ENCODE data around the gene AUTS2.

Gene AUTS2

GRCh38 chr7:70347463-70348254, 749.4 kb downstream of the AUTS2 start:
- H3K27ac ChIP-seq (ENCODE audit: insufficient read depth, low read length, poor library complexity, severe bottlenecking), result no peak overlapping the region
- no peak for DNase-seq
- no peaks in the 10 kb centered on the region for H3K36me3 ChIP-seq (ENCODE audit: control insufficient read depth, insufficient read depth, low read length)
- H3K9me3 ChIP-seq (ENCODE audit: control insufficient read depth, low read length), result no peaks in the 10 kb centered on the region
- H3K4me3 ChIP-seq (ENCODE audit: insufficient read depth, low read depth, low read length, poor library complexity, severe bottlenecking), result no peak overlapping the region
- no peaks in the 10 kb centered on the region for H3K4me1 ChIP-seq (ENCODE audit: control insufficient read depth, insufficient read depth, low read length, poor library complexity, severe bottlenecking)
- H3K27me3 ChIP-seq (replicated peaks; ENCODE audit: control insufficient read depth, insufficient read depth, low read length, poor library complexity, severe bottlenecking), result no peaks in the 10 kb centered on the region

DNA sequence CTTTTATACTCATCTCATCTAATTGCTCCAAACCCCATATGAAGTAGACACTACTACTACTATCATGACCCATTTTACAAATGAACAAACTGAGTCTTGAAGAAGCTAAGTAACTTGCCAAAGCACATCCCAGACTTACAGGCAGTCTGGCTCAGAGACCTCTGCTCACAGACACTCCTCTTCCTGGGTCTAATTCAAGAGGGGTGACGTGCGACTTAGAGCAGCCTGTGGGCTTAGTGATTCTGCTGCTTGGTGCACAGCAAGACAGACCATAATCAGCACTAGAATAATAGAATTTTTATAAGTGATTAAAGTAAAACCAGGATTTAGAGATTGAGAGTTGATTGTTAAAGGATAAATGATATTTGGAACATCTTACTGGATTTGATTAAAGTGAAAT, 750.8 kb downstream of the AUTS2 start:
- DNase-seq, result no peak
- H3K9me3 ChIP-seq (ENCODE audit: control insufficient read depth, low read length), result no peaks in the 10 kb centered on the region
- H3K4me3 ChIP-seq (ENCODE audit: insufficient read depth, low read depth, low read length, poor library complexity, severe bottlenecking), result no peak overlapping the region
- H3K36me3 ChIP-seq (ENCODE audit: control insufficient read depth, insufficient read depth, low read length), result no peaks in the 10 kb centered on the region
- no peaks in the 10 kb centered on the region for H3K27me3 ChIP-seq (replicated peaks; ENCODE audit: control insufficient read depth, insufficient read depth, low read length, poor library complexity, severe bottlenecking)
- H3K4me1 ChIP-seq (ENCODE audit: control insufficient read depth, insufficient read depth, low read length, poor library complexity, severe bottlenecking), result no peaks in the 10 kb centered on the region
- no peak overlapping the region for H3K27ac ChIP-seq (ENCODE audit: insufficient read depth, low read length, poor library complexity, severe bottlenecking)

GRCh38 chr7:70349819-70350218, 751.5 kb downstream of the AUTS2 start:
- Histone ChIP-seq H3K27ac (ENCODE audit: insufficient read depth, low read length, poor library complexity, severe bottlenecking) (no peak overlapping the region), H3K4me1 (ENCODE audit: control insufficient read depth, insufficient read depth, low read length, poor library complexity, severe bottlenecking) (no peaks in the 10 kb centered on the region), H3K36me3 (ENCODE audit: control insufficient read depth, insufficient read depth, low read length) (no peaks in the 10 kb centered on the region), H3K4me3 (ENCODE audit: insufficient read depth, low read depth, low read length, poor library complexity, severe bottlenecking) (no peak overlapping the region), H3K9me3 (ENCODE audit: control insufficient read depth, low read length) (no peaks in the 10 kb centered on the region), H3K27me3 (replicated peaks; ENCODE audit: control insufficient read depth, insufficient read depth, low read length, poor library complexity, severe bottlenecking) (no peaks in the 10 kb centered on the region)
- no peak for DNase-seq

DNA sequence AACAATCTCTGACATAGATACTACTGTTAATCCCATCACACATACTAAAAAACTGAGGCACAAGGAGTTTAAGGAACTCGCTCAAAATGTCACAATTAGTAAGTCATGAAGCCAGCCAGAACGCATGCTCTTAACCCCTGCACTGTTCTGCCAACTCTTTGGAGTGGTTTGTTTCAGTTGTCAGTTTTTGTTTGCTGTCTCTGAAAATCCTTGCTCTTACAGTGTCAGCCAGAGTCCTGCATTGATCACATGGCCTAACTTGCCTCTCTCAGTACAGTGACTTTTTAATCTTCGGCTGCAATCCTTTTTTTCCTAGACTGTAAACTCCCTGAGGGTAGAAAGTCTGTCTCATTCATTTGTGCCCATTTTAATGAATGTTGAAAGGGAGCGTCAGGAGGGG, 753.8 kb downstream of the AUTS2 start:
- Histone ChIP-seq H3K9me3 (ENCODE audit: control insufficient read depth, low read length) (no peaks in the 10 kb centered on the region), H3K27me3 (replicated peaks; ENCODE audit: control insufficient read depth, insufficient read depth, low read length, poor library complexity, severe bottlenecking) (no peaks in the 10 kb centered on the region), H3K36me3 (ENCODE audit: control insufficient read depth, insufficient read depth, low read length) (no peaks in the 10 kb centered on the region), H3K4me3 (ENCODE audit: insufficient read depth, low read depth, low read length, poor library complexity, severe bottlenecking) (no peak overlapping the region), H3K27ac (ENCODE audit: insufficient read depth, low read length, poor library complexity, severe bottlenecking) (no peak overlapping the region), H3K4me1 (ENCODE audit: control insufficient read depth, insufficient read depth, low read length, poor library complexity, severe bottlenecking) (peaks cover 7% of the 10 kb centered on the region)
- no peak for DNase-seq

- no peak overlapping the region for H3K4me3 ChIP-seq (ENCODE audit: insufficient read depth, low read depth, low read length, poor library complexity, severe bottlenecking)
- H3K36me3 ChIP-seq (ENCODE audit: control insufficient read depth, insufficient read depth, low read length), result no peaks in the 10 kb centered on the region
- H3K27me3 ChIP-seq (replicated peaks; ENCODE audit: control insufficient read depth, insufficient read depth, low read length, poor library complexity, severe bottlenecking), result no peaks in the 10 kb centered on the region
- no peaks in the 10 kb centered on the region for H3K9me3 ChIP-seq (ENCODE audit: control insufficient read depth, low read length)
- no peak for DNase-seq
- H3K27ac ChIP-seq (ENCODE audit: insufficient read depth, low read length, poor library complexity, severe bottlenecking), result no peak overlapping the region
- peaks cover 7% of the 10 kb centered on the region for H3K4me1 ChIP-seq (ENCODE audit: control insufficient read depth, insufficient read depth, low read length, poor library complexity, severe bottlenecking)
Measured at GRCh38 chr7:70352906-70353305, 754.6 kb downstream of the AUTS2 start.

GRCh38 chr7:70353330-70353945, 755.2 kb downstream of the AUTS2 start:
- DNase-seq, result no peak
- H3K36me3 ChIP-seq (ENCODE audit: control insufficient read depth, insufficient read depth, low read length), result no peaks in the 10 kb centered on the region
- no peak overlapping the region for H3K4me3 ChIP-seq (ENCODE audit: insufficient read depth, low read depth, low read length, poor library complexity, severe bottlenecking)
- H3K9me3 ChIP-seq (ENCODE audit: control insufficient read depth, low read length), result no peaks in the 10 kb centered on the region
- H3K27me3 ChIP-seq (replicated peaks; ENCODE audit: control insufficient read depth, insufficient read depth, low read length, poor library complexity, severe bottlenecking), result no peaks in the 10 kb centered on the region
- no peak overlapping the region for H3K27ac ChIP-seq (ENCODE audit: insufficient read depth, low read length, poor library complexity, severe bottlenecking)
- peaks cover 7% of the 10 kb centered on the region for H3K4me1 ChIP-seq (ENCODE audit: control insufficient read depth, insufficient read depth, low read length, poor library complexity, severe bottlenecking)

DNA sequence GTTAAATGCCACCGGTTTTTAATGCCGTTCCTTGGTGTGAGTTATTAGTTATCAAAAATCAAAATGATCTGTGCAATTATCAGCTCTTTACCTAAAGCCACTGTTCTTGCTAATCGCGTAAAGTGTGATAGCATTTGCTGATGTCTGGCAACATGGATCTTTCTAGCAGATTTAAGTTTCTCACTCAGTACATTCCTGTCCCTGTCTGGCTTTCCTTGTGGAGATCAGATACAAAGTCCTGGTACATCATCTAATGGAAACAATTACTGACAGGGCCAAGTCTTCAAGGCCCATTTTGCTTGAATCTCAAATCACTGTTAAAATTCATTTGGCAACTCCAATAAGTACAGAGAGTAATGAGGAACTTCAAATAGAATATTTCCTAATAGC, 755.7 kb downstream of the AUTS2 start:
- DNase-seq, result no peak
- peaks cover 7% of the 10 kb centered on the region for H3K4me1 ChIP-seq (ENCODE audit: control insufficient read depth, insufficient read depth, low read length, poor library complexity, severe bottlenecking)
- no peak overlapping the region for H3K27ac ChIP-seq (ENCODE audit: insufficient read depth, low read length, poor library complexity, severe bottlenecking)
- no peak overlapping the region for H3K4me3 ChIP-seq (ENCODE audit: insufficient read depth, low read depth, low read length, poor library complexity, severe bottlenecking)
- no peaks in the 10 kb centered on the region for H3K27me3 ChIP-seq (replicated peaks; ENCODE audit: control insufficient read depth, insufficient read depth, low read length, poor library complexity, severe bottlenecking)
- H3K36me3 ChIP-seq (ENCODE audit: control insufficient read depth, insufficient read depth, low read length), result no peaks in the 10 kb centered on the region
- H3K9me3 ChIP-seq (ENCODE audit: control insufficient read depth, low read length), result no peaks in the 10 kb centered on the region

GRCh38 chr7:70354409-70355169, 756.3 kb downstream of the AUTS2 start:
- Histone ChIP-seq H3K4me1 (ENCODE audit: control insufficient read depth, insufficient read depth, low read length, poor library complexity, severe bottlenecking) (peaks cover 7% of the 10 kb centered on the region), H3K27ac (ENCODE audit: insufficient read depth, low read length, poor library complexity, severe bottlenecking) (no peak overlapping the region), H3K36me3 (ENCODE audit: control insufficient read depth, insufficient read depth, low read length) (no peaks in the 10 kb centered on the region), H3K4me3 (ENCODE audit: insufficient read depth, low read depth, low read length, poor library complexity, severe bottlenecking) (no peak overlapping the region), H3K27me3 (replicated peaks; ENCODE audit: control insufficient read depth, insufficient read depth, low read length, poor library complexity, severe bottlenecking) (no peaks in the 10 kb centered on the region), H3K9me3 (ENCODE audit: control insufficient read depth, low read length) (no peaks in the 10 kb centered on the region)
- DNase-seq, result no peak

DNA sequence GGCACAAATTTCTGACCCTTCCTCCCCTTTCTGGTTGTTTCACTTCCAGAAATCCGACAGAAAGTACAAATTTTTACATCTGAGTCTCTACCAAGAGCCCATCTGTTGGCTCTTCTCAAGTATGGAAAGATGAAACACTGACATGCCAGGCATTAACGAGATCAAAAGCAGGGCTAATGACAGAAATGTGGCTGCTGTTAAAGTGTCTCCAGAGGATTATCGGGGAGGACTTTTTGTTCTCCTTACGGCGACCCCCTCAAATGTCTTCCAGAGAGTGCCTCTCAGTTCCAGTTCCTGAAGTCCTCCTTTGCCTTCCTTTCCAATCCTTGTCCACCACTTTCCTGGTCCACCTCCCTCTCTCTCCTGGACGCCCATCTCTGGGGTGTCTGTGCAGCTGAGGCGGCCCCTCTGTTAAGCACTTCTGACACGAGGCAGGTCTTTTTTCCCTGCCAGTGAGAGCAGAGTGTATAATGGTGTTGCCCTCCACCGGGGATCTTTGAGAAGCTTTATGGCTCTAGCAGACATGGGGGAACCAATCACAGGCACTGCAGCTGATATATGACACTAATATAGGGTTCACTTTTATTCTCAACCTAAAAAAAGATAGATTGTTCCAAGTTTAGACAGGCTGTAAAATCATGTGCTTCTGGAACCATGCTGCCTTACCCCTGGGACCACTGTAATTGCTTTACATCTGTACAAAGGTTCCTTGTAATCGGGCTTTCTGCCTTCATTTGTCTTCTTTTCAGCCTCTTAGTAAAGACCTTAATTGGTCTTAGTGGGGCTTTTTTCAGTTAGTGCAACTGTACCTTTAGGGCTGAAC, 757.1 kb downstream of the AUTS2 start:
- peaks cover 7% of the 10 kb centered on the region for H3K4me1 ChIP-seq (ENCODE audit: control insufficient read depth, insufficient read depth, low read length, poor library complexity, severe bottlenecking)
- no peaks in the 10 kb centered on the region for H3K9me3 ChIP-seq (ENCODE audit: control insufficient read depth, low read length)
- DNase-seq, result no peak
- no peak overlapping the region for H3K4me3 ChIP-seq (ENCODE audit: insufficient read depth, low read depth, low read length, poor library complexity, severe bottlenecking)
- no peaks in the 10 kb centered on the region for H3K36me3 ChIP-seq (ENCODE audit: control insufficient read depth, insufficient read depth, low read length)
- H3K27ac ChIP-seq (ENCODE audit: insufficient read depth, low read length, poor library complexity, severe bottlenecking), result no peak overlapping the region
- no peaks in the 10 kb centered on the region for H3K27me3 ChIP-seq (replicated peaks; ENCODE audit: control insufficient read depth, insufficient read depth, low read length, poor library complexity, severe bottlenecking)
